ENCODE results near the gene PPP1R9B.

The PPP1R9B gene

DNA sequence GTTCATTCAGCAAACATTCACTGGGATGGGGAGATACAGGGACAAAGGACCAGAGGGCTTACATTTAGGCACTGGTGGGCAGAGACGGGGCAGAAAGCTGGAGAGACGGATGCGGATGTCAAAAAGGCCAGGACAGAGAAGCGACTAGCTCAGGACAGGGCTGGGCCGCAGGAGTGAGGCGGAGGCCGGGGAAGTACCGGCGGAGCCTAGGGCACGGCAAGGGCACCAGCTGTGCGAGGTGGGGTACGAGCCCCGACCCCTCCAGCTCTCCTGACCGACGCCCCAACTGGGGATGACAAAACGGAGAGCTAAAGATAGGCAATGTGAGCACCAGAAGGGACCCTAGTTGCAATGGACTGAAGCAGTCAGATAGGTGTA is 11.4 kb upstream of the PPP1R9B start:
- Histone ChIP-seq H3K4me3 (ENCODE audit: low read depth, low read length) (peak overlapping the region; percentile 71), H3K27me3 (replicated peaks) (no peaks in the 10 kb centered on the region), H3K27ac (no peak overlapping the region), H3K36me3 (replicated peaks) (no peaks in the 10 kb centered on the region)
- no peak for TF ChIP-seq CTCF (IDR thresholded peaks at IDR 0.05; ENCODE audit: low read depth, low read length, missing control alignments)
- in situ Hi-C loops (cut with HindIII; ENCODE audit: low pct_ligation_motif_present, low sequenced_read_pairs): no loop called here
- no peak for DNase-seq

DNA sequence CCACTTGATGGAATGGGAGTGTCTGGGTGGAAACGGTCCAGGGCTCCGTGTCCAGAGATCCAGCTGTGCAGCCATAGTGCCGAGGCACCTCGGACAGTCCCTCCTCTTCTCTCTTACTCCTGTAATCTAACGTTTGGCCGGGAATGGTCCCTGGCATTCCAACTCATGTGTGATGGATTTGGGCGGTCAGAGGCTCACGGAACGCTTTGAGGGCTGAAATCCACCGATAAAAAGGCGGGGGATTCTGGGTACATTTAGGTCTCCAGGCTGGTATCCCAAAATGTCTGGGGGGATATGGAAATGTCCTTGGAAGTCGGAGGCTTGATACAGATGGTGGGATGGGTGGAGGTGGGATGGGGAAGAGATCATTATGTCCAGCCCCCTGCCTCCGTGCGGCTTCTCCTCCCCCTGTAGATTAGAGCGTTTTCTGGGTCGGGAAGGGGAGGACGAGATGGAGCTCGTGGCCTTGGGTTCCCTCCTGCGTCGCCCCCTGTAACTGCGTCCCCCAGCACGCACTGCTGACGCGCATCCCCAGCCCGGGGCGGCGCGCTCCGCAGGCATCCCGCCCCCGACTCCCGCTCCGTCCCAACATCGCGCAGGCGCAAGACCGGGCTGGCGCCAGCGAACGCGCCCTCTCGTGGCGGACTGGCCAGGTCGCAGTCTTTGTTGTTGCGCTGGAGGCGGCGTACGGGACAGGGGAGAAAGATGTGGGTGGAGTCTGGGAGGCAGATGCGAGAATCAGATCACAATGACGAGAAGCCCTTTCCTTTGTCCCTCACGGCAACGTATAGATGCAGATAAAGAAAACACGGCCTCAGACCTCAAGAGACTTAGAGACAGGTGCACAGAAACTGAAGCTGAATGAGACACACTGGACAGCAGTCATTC is 10.8 kb upstream of the PPP1R9B start:
- peak overlapping the region; percentile 71 for H3K4me3 ChIP-seq (ENCODE audit: low read depth, low read length)
- in situ Hi-C loops (cut with HindIII; ENCODE audit: low pct_ligation_motif_present, low sequenced_read_pairs): no loop called here
- DNase-seq: peak; percentile 80
- no peaks in the 10 kb centered on the region for H3K36me3 ChIP-seq (replicated peaks)
- H3K27ac ChIP-seq: no peak overlapping the region
- H3K27me3 ChIP-seq (replicated peaks): no peaks in the 10 kb centered on the region
- TF ChIP-seq CTCF (IDR thresholded peaks at IDR 0.05; ENCODE audit: low read depth, low read length, missing control alignments): peak; percentile 87

- in situ Hi-C loops (cut with HindIII; ENCODE audit: low pct_ligation_motif_present, low sequenced_read_pairs): no loop called here
- H3K27me3 ChIP-seq (replicated peaks): no peaks in the 10 kb centered on the region
- no peaks in the 10 kb centered on the region for H3K36me3 ChIP-seq (replicated peaks)
- H3K27ac ChIP-seq: no peak overlapping the region
- TF ChIP-seq CTCF (IDR thresholded peaks at IDR 0.05; ENCODE audit: low read depth, low read length, missing control alignments): no peak
- H3K4me3 ChIP-seq (ENCODE audit: low read depth, low read length): no peak overlapping the region
- no peak for DNase-seq
Observed at GRCh38 chr17:50157891-50158290, 7.4 kb upstream of the PPP1R9B start.

GRCh38 chr17:50155115-50155819 is 4.8 kb upstream of the PPP1R9B start:
- Histone ChIP-seq H3K27me3 (replicated peaks) (no peaks in the 10 kb centered on the region), H3K27ac (no peak overlapping the region), H3K36me3 (replicated peaks) (no peaks in the 10 kb centered on the region), H3K4me3 (ENCODE audit: low read depth, low read length) (no peak overlapping the region)
- TF ChIP-seq CTCF (IDR thresholded peaks at IDR 0.05; ENCODE audit: low read depth, low read length, missing control alignments): no peak
- DNase-seq: no peak
- in situ Hi-C loops (cut with HindIII; ENCODE audit: low pct_ligation_motif_present, low sequenced_read_pairs): no loop called here

GRCh38 chr17:50154604-50155003 is 4.1 kb upstream of the PPP1R9B start:
- in situ Hi-C loops (cut with HindIII; ENCODE audit: low pct_ligation_motif_present, low sequenced_read_pairs): no loop called here
- no peak for DNase-seq
- no peak overlapping the region for H3K4me3 ChIP-seq (ENCODE audit: low read depth, low read length)
- H3K27me3 ChIP-seq (replicated peaks): no peaks in the 10 kb centered on the region
- no peaks in the 10 kb centered on the region for H3K36me3 ChIP-seq (replicated peaks)
- no peak for TF ChIP-seq CTCF (IDR thresholded peaks at IDR 0.05; ENCODE audit: low read depth, low read length, missing control alignments)
- H3K27ac ChIP-seq: no peak overlapping the region

Data from brain microvascular endothelial cell (primary cell).